GM12878 (cell line): ENCODE measurements around the gene TDRD15. TPM values are rescaled to one million over a fixed set of nuclear protein-coding genes. Genes with fewer than 3 reads are reported as not detected.

ENCODE experiments used
- ATAC-seq: fragments of 200-7000 bp; cut with Tn5 transposase; 3 replicates; pipeline ENCODE4 v1.9.1; 2020; ENCODE audit warnings: mild to moderate bottlenecking, moderate library complexity
- BruUV-seq: library from RNA; stranded (reverse); fragments of 400-500 nt; replicated peaks from 2 replicates; lab custom pipeline; 2021; lab: Mats Ljungman, UMichigan
- CTCF ChIA-PET: fragments of 300-600 bp; sonication (Branson Sonifier 250); formaldehyde crosslinking; extraction: SDS; loops from one replicate; lab custom pipeline; 2021; ENCODE audit warnings: inconsistent platforms; lab: Yijun Ruan, JAX
- POLR2A ChIA-PET: fragments of 350-600 bp; formaldehyde crosslinking; extraction: SDS; loops from one replicate; lab custom pipeline; 2021; ENCODE audit warnings: inconsistent platforms; lab: Charles Lee
- RAD21 ChIA-PET: fragments of 300-600 bp; sonication (Branson Sonifier 250); formaldehyde crosslinking; loops from one replicate; lab custom pipeline; 2023; ENCODE audit warnings: antibody characterized with exemption; ENCODE audit not compliant: unreplicated experiment; lab: Charles Lee
- SMC1A ChIA-PET: fragments of 300-600 bp; sonication (Branson Sonifier 250); formaldehyde crosslinking; loops from one replicate; lab custom pipeline; 2023; ENCODE audit not compliant: unreplicated experiment, uncharacterized antibody; lab: Charles Lee
- DNase-seq: peaks from one replicate; pipeline ENCODE4 v3.0.0-alpha.2; 2011; ENCODE audit warnings: low read depth, low spot score
- FAIRE-seq: peaks from 3 replicates; lab custom pipeline; 2011; peaks lifted over from hg19 to GRCh38; lab: Jason Lieb, UNC
- H2AFZ ChIP-seq: 2 replicates; pipeline ENCODE4 v1.6.0; 2011; ENCODE audit warnings: low read depth, low read length, control low read depth; ENCODE audit not compliant: control insufficient read depth
- H3K27ac ChIP-seq: 2 replicates; pipeline ENCODE4 v1.5.1; 2011; ENCODE audit warnings: control low read depth; ENCODE audit not compliant: control insufficient read depth, insufficient read depth
- H3K27me3 ChIP-seq, 2 experiments: replicated peaks in 1 of 2; 2 replicates each; pipeline versions ENCODE4 v1.6.0 to v1.6.1; 2011; ENCODE audit warnings: low read length in 1 of 2; ENCODE audit not compliant: control insufficient read depth in 2 of 2, insufficient read depth in 2 of 2
- H3K36me3 ChIP-seq, 2 experiments: 2 replicates each; pipeline ENCODE4 v1.5.1; 2011; ENCODE audit warnings: low read length in 1 of 2; ENCODE audit not compliant: control insufficient read depth in 2 of 2, insufficient read depth in 2 of 2
- H3K4me1 ChIP-seq: 2 replicates; pipeline ENCODE4 v1.6.1; 2011; ENCODE audit warnings: mild to moderate bottlenecking, low read length, moderate library complexity, mixed read lengths; ENCODE audit not compliant: control insufficient read depth, insufficient read depth
- H3K4me2 ChIP-seq: 2 replicates; pipeline ENCODE4 v1.6.0; 2011; ENCODE audit warnings: control low read depth; ENCODE audit not compliant: control insufficient read depth, insufficient read depth
- H3K4me3 ChIP-seq: fragments of 200-600 bp; sonication (generic); 2 replicates; pipeline ENCODE4 v1.5.1; 2016
- H3K79me2 ChIP-seq: 2 replicates; pipeline ENCODE4 v1.6.0; 2011; ENCODE audit warnings: low read length; ENCODE audit not compliant: control insufficient read depth, insufficient read depth
- H3K9ac ChIP-seq: 2 replicates; pipeline ENCODE4 v1.8.0; 2011; ENCODE audit warnings: low read length, control low read depth, mixed read lengths; ENCODE audit not compliant: control insufficient read depth, insufficient read depth
- H3K9me3 ChIP-seq: replicated peaks from 3 replicates; pipeline ENCODE4 v1.5.1; 2011; ENCODE audit warnings: mild to moderate bottlenecking, low read length; ENCODE audit not compliant: control insufficient read depth, insufficient read depth
- H4K20me1 ChIP-seq: 2 replicates; pipeline ENCODE4 v1.6.0; 2011; ENCODE audit not compliant: control insufficient read depth, insufficient read depth
- CBFB ChIP-seq: IDR thresholded peaks from 2 replicates; pipeline ENCODE4 v1.6.1; 2016; ENCODE audit warnings: antibody characterized with exemption, low read depth
- CHD2 ChIP-seq: IDR thresholded peaks from 2 replicates; pipeline ENCODE4 v1.6.1; 2011; ENCODE audit warnings: low read depth, low read length, improper control_type of control experiment, borderline replicate concordance
- EED ChIP-seq: sonication (generic); IDR thresholded peaks from 2 replicates; pipeline ENCODE4 v1.6.1; 2016; ENCODE audit warnings: antibody characterized with exemption, low read depth
- JUNB ChIP-seq: IDR thresholded peaks from 2 replicates; pipeline ENCODE4 v1.6.1; 2016; ENCODE audit warnings: antibody characterized with exemption, mild to moderate bottlenecking
- KLF5 ChIP-seq: fragments of 450-650 bp; IDR thresholded peaks from 2 replicates; pipeline ENCODE4 v1.6.1; 2014; ENCODE audit warnings: mild to moderate bottlenecking; ENCODE audit not compliant: partially characterized antibody
- RAD21 ChIP-seq: IDR thresholded peaks from 2 replicates; pipeline ENCODE4 v1.6.1; 2011; ENCODE audit warnings: mild to moderate bottlenecking, low read depth, low read length, moderate library complexity; ENCODE audit not compliant: insufficient read depth
- SMC3 ChIP-seq: IDR thresholded peaks from 2 replicates; pipeline ENCODE4 v1.6.1; 2011; ENCODE audit warnings: low read length, improper control_type of control experiment, borderline replicate concordance
- ZZZ3 ChIP-seq: IDR thresholded peaks from 2 replicates; pipeline ENCODE4 v1.6.1; 2011; ENCODE audit warnings: low read depth; ENCODE audit not compliant: control insufficient read depth, insufficient read length
- WGBS: methylation state at CpG from one replicate; pipeline ENCODE4 v1.1.6; 2016; ENCODE audit warnings: low lambda C conversion rate; ENCODE audit not compliant: insufficient replicate concordance, insufficient coverage; ENCODE audit errors: missing lambda C conversion rate; 5-methylcytosine and 5-hydroxymethylcytosine counted together
- in situ Hi-C: fragments of 300-500 bp; cut with MboI; formaldehyde crosslinking; loops from 9 replicates; pipeline ENCODE4 v1.14.3; 2018; ENCODE audit warnings: mixed read lengths
- intact Hi-C: fragments of 100-400 bp; cut with micrococcal nuclease; formaldehyde crosslinking; loops from one replicate; pipeline ENCODE4 v1.14.2; 2022; ENCODE audit not compliant: unreplicated experiment
- polyA plus RNA-seq, 11 experiments: library from polyadenylated mRNA; depleted of rRNA in 4 of 11; unstranded in 6 of 11; stranded (reverse) in 5 of 11; fragments of >200 nt; fragmentation: Nextera tagmentation in 4 of 11; fragmentation: Illumina TruSeq in 1 of 11; extraction: Ambion mirVana in 4 of 11; extraction: Trizol in 1 of 11; gene quantifications; 1 replicate in 1 of 11; 2 replicates in 10 of 11; pipeline versions ENCODE4 v1.2.1 to v1.2.3, GENCODE V29; 2011 to 2016; ENCODE audit warnings: inconsistent platforms in 2 of 11, missing spikeins in 2 of 11, low read depth in 1 of 11
- total RNA-seq, 4 experiments: library from RNA; depleted of rRNA in 3 of 4; stranded (reverse); fragments of >200 nt in 3 of 4; fragmentation: Illumina TruSeq in 1 of 4; extraction: Trizol in 1 of 4; gene quantifications; 2 replicates each; pipeline versions ENCODE4 v1.2.1 to v1.2.3, GENCODE V29; 2013 to 2021
- TF ChIP-seq, protein P1 (sequence below): fragments of 450-650 bp; IDR thresholded peaks from 2 replicates; pipeline ENCODE4 v1.6.1; 2014; ENCODE audit warnings: mild to moderate bottlenecking
- TF ChIP-seq, protein P2 (sequence below): IDR thresholded peaks from 2 replicates; pipeline ENCODE4 v1.6.1; 2012; ENCODE audit warnings: low read depth, low read length, improper control_type of control experiment
- TF ChIP-seq, protein P3 (sequence below), 3 experiments: IDR thresholded peaks in 2 of 3; conservative IDR thresholded peaks in 1 of 3; 2 replicates each; pipeline ENCODE4 v1.5.1; 2011; ENCODE audit warnings: low read depth in 3 of 3, low read length in 3 of 3, mild to moderate bottlenecking in 3 of 3, control low read depth in 2 of 3, moderate library complexity in 2 of 3, inconsistent platforms in 1 of 3, mixed read lengths in 1 of 3; ENCODE audit not compliant: control insufficient read depth in 2 of 3, insufficient read depth in 1 of 3; ENCODE audit errors: extremely low read depth in 1 of 3

Gene TDRD15
- total and polyA plus RNA-seq, 10 of the 15 experiments (the other 5 are each of a cell fraction or from before 2014, with no cell fraction given) = not detected

DNA sequence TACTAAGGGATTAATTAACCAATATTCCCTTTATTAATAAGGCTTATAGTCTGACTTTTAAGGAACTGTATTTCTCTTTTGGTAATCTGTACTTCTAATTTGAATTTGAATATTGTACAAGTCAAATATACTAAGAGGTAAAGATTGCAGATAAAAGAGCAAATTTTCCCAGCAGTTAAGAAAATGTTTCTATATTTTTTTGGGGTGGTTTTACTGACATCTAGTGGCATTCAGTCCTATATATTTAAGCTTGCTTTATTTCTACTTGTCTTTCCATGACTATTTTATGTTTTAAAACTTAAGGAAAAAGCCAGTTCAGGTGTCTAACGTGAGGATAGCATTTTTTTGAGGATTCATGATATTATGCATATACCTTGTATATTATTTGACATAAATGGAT is 41.6 kb downstream of the TDRD15 start:
- in situ Hi-C loops (no loop called here), intact Hi-C loops (no loop called here)
- no peak overlapping the region for H3K9ac ChIP-seq
- H3K27me3 ChIP-seq = no peaks in the 10 kb centered on the region
- H3K4me1 ChIP-seq = no peaks in the 10 kb centered on the region
- RAD21 ChIA-PET = no interaction called here
- TF ChIP-seq, protein P1, sequence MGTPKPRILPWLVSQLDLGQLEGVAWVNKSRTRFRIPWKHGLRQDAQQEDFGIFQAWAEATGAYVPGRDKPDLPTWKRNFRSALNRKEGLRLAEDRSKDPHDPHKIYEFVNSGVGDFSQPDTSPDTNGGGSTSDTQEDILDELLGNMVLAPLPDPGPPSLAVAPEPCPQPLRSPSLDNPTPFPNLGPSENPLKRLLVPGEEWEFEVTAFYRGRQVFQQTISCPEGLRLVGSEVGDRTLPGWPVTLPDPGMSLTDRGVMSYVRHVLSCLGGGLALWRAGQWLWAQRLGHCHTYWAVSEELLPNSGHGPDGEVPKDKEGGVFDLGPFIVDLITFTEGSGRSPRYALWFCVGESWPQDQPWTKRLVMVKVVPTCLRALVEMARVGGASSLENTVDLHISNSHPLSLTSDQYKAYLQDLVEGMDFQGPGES = no peak
- no peak for TF ChIP-seq KLF5
- no peak for TF ChIP-seq JUNB
- no peak for TF ChIP-seq CBFB
- POLR2A ChIA-PET = no interaction called here
- WGBS = 6% methylated on average over 1 of the region's 1 CpG
- SMC1A ChIA-PET = interaction anchor here (3.1 kb wide), 1 partner anchor 123 kb away, joined by 8 read pairs; no protein-coding TSS in a partner anchor
- FAIRE-seq = peak; percentile 41
- no peak overlapping the region for H2AFZ ChIP-seq
- no peak overlapping the region for H3K27ac ChIP-seq
- no peak for DNase-seq
- H3K4me3 ChIP-seq = no peak overlapping the region
- CTCF ChIA-PET = interaction anchor here (0.6 to 1.7 kb wide), 5 partner anchors 9 to 685 kb away, joined by 3 to 5 read pairs (median 4); no protein-coding TSS in a partner anchor
- BruUV-seq = no TSS peak
- H4K20me1 ChIP-seq = no peaks in the 10 kb centered on the region
- H3K79me2 ChIP-seq = no peaks in the 10 kb centered on the region
- no peak overlapping the region for H3K4me2 ChIP-seq
- H3K36me3 ChIP-seq = no peaks in the 10 kb centered on the region
- no peak for ATAC-seq
- no peaks in the 10 kb centered on the region for H3K9me3 ChIP-seq

DNA sequence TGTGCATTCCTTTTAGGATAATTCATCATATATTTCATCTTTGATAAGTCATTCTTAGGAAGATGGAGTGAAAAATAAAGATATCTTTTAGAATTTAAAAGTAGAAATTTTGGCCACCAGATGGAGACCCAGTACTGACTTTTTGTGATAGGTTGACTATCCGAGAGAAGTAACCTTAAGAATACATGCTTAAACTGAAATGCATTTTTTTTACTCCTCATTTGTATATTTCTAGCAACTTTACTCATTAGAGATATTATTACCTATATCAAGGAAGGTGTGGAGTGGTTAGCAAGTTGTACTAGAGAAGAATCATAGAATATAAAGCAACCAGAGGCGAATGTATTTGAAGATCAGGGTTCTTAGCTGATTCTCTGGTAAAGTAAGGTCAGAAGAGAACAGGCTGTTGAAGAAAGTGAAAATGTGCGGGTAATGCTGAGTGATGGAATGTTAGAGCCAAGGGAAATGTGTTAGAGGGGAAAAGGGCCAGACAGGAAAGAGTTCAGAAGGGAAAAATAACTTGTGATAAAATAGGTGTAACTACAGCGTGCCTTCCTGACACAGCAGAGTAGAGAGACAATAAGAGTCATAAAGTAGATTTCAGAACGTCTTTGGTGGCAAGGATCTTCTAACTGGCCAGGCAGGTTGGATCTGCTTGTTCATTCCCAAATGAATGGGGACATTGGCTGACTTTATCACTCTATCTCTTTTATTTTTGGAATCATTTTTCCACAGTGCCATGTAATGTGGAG is 52.3 kb downstream of the TDRD15 start:
- Histone ChIP-seq H3K79me2 (no peaks in the 10 kb centered on the region), H3K4me1 (no peaks in the 10 kb centered on the region), H3K9ac (no peak overlapping the region), H3K36me3 (no peaks in the 10 kb centered on the region), H3K9me3 (no peaks in the 10 kb centered on the region), H3K4me2 (no peak overlapping the region), H3K4me3 (no peak overlapping the region), H3K27ac (no peak overlapping the region), H4K20me1 (no peaks in the 10 kb centered on the region), H3K27me3 (no peaks in the 10 kb centered on the region), H2AFZ (no peak overlapping the region)
- DNase-seq = no peak
- in situ Hi-C loops (no loop called here), intact Hi-C loops (loop anchor here (2.0 kb wide), 1 partner anchor 141 kb away; no protein-coding TSS in a partner anchor)
- RAD21 ChIA-PET = interaction anchor here (1.5 kb wide), 1 partner anchor 140 kb away, joined by 5 read pairs; no protein-coding TSS in a partner anchor
- ATAC-seq = no peak
- under 1% methylated on average over 5 of the region's 5 CpGs for WGBS
- POLR2A ChIA-PET = no interaction called here
- FAIRE-seq = no peak
- TF ChIP-seq SMC3 (peak; percentile 3; the same call in 1 of the 2 replicates), CHD2 (no peak), RAD21 (0 out of 2 replicates have a peak, but pooled peaks have one; percentile 16), EED (no peak), ZZZ3 (no peak)
- TF ChIP-seq, protein P2, sequence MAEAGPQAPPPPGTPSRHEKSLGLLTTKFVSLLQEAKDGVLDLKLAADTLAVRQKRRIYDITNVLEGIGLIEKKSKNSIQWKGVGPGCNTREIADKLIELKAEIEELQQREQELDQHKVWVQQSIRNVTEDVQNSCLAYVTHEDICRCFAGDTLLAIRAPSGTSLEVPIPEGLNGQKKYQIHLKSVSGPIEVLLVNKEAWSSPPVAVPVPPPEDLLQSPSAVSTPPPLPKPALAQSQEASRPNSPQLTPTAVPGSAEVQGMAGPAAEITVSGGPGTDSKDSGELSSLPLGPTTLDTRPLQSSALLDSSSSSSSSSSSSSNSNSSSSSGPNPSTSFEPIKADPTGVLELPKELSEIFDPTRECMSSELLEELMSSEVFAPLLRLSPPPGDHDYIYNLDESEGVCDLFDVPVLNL = no peak
- TF ChIP-seq, protein P3, sequence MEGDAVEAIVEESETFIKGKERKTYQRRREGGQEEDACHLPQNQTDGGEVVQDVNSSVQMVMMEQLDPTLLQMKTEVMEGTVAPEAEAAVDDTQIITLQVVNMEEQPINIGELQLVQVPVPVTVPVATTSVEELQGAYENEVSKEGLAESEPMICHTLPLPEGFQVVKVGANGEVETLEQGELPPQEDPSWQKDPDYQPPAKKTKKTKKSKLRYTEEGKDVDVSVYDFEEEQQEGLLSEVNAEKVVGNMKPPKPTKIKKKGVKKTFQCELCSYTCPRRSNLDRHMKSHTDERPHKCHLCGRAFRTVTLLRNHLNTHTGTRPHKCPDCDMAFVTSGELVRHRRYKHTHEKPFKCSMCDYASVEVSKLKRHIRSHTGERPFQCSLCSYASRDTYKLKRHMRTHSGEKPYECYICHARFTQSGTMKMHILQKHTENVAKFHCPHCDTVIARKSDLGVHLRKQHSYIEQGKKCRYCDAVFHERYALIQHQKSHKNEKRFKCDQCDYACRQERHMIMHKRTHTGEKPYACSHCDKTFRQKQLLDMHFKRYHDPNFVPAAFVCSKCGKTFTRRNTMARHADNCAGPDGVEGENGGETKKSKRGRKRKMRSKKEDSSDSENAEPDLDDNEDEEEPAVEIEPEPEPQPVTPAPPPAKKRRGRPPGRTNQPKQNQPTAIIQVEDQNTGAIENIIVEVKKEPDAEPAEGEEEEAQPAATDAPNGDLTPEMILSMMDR (IDR thresholded peaks at IDR 0.05 in 2 of 3, conservative IDR thresholded peaks at IDR 0.05 in 1 of 3; ENCODE audit: control insufficient read depth in 2 of 3, extremely low read depth in 1 of 3, insufficient read depth in 1 of 3, low read depth in 3 of 3, low read length in 3 of 3) = peak in 1 of 3 experiments; percentile 12; a peak in 1 of 6 replicates
- SMC1A ChIA-PET = interaction anchor here (1.6 kb wide), 1 partner anchor 141 kb away, joined by 3 read pairs; no protein-coding TSS in a partner anchor
- CTCF ChIA-PET = interaction anchor here (1.6 kb wide), 1 partner anchor 141 kb away, joined by 11 read pairs; no protein-coding TSS in a partner anchor
- BruUV-seq = no TSS peak
